Right atrium auricular region (tissue), 2 donors: ENCODE measurements around the gene SAFB. TPM values are rescaled to one million over a fixed set of nuclear protein-coding genes. Genes with fewer than 3 reads are reported as not detected.

Source experiments
- DNase-seq: peaks from one replicate; pipeline ENCODE4 v3.0.0-alpha.2; 2019; ENCODE audit warnings: low spot score
- H3K27ac ChIP-seq, 2 donors: fragments of 200-600 bp; sonication (generic); 1 replicate in 1 of 2; 2 replicates in 1 of 2; pipeline ENCODE4 v1.5.1; 2016 to 2019
- H3K27me3 ChIP-seq, 2 donors: fragments of 200-600 bp; sonication (generic); one replicate each; pipeline versions ENCODE4 v1.5.1 to v1.6.0; 2017 to 2019
- H3K36me3 ChIP-seq: fragments of 200-600 bp; sonication (generic); one replicate; pipeline ENCODE4 v1.5.1; 2016
- H3K4me1 ChIP-seq, 2 donors: fragments of 200-600 bp; sonication (generic); one replicate each; pipeline versions ENCODE4 v1.5.1 to v1.6.0; 2017 to 2019
- H3K4me3 ChIP-seq, 2 donors: fragments of 200-600 bp; sonication (generic); 1 replicate in 1 of 2; 2 replicates in 1 of 2; pipeline ENCODE4 v1.5.1; 2017 to 2019; ENCODE audit warnings: mild to moderate bottlenecking in 1 of 2, moderate library complexity in 1 of 2
- H3K9me3 ChIP-seq, 2 donors: fragments of 200-600 bp; sonication (generic); one replicate each; pipeline ENCODE4 v1.5.1; 2019
- total RNA-seq, 2 donors: library from RNA; depleted of rRNA; stranded (reverse); fragments of >200 nt; gene quantifications; one replicate each; pipeline ENCODE4 v1.1.0, GENCODE V29; 2016
- TF ChIP-seq, protein P1 (sequence below), 2 donors: fragments of 200-600 bp; sonication (generic); IDR thresholded peaks; one replicate each; pipeline ENCODE4 v1.5.1; 2019; ENCODE audit warnings: antibody characterized with exemption in 2 of 2

The SAFB gene
- total RNA-seq, 2 donors from 2014 or later, result 31.9 to 32.7 TPM

DNA sequence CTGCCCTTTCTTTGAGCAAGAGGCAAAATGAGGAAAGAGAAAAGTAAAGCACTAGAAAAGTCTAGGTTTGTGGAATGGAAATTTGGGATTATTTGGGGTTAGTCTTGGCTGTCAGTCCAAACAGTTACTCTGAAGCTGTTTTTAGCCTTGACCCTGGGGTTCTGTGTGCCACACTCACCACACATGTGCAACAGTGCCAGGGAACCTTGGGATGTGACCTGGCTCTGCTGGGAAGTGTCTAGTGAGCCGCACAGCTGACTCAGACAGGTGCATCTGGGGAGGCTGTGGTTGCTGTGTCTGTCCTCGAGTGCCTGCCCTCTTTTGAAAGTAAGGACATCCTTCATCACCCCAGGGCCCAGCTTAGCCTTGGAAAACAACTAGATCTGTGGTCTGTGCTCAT, 41.6 kb downstream of the SAFB start:
- H3K27me3 ChIP-seq, result no peaks in the 10 kb centered on the region
- H3K4me1 ChIP-seq, result no peaks in the 10 kb centered on the region
- no peak overlapping the region for H3K27ac ChIP-seq
- DNase-seq, result no peak
- H3K36me3 ChIP-seq, result peaks cover 95% of the 10 kb centered on the region
- H3K4me3 ChIP-seq, result no peak overlapping the region
- H3K9me3 ChIP-seq, result no peaks in the 10 kb centered on the region
- TF ChIP-seq, protein P1, sequence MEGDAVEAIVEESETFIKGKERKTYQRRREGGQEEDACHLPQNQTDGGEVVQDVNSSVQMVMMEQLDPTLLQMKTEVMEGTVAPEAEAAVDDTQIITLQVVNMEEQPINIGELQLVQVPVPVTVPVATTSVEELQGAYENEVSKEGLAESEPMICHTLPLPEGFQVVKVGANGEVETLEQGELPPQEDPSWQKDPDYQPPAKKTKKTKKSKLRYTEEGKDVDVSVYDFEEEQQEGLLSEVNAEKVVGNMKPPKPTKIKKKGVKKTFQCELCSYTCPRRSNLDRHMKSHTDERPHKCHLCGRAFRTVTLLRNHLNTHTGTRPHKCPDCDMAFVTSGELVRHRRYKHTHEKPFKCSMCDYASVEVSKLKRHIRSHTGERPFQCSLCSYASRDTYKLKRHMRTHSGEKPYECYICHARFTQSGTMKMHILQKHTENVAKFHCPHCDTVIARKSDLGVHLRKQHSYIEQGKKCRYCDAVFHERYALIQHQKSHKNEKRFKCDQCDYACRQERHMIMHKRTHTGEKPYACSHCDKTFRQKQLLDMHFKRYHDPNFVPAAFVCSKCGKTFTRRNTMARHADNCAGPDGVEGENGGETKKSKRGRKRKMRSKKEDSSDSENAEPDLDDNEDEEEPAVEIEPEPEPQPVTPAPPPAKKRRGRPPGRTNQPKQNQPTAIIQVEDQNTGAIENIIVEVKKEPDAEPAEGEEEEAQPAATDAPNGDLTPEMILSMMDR (IDR thresholded peaks at IDR 0.05), result no peak

DNA sequence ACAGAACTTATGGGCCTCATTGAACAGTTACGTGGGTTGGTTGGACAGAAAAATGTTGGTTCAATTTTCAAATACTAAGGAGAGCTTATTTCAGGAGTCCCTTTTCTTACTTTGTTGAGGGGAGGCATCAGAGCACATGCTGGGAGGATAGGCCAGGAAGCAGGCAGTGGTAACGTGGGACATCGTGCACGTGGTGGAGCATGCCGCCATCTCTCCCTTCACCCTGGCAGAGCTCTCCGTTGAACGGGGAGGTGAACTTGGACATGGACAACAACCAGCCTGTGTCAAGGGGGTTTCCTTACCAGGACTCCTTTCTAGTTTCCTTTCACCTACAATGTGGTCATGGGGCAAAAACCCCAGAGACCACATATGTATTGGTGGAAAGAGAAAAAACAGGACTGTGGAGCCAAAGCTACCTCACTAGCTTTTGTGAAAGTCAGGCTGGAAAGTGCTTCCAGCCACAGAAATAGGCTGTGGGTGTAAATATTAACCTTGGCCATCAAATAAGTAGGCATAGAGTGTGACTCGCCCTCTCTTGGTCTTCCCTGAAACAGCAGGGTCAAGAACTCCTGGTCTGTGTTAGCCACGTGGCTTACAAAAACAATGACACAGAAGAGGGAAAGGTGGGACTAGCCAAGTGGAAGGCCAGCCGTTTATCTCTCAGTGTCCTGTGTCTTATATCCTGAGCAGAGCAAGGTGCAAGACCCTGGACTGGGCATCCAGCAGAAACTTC, 43.1 kb downstream of the SAFB start:
- H3K27ac ChIP-seq, result no peak overlapping the region
- TF ChIP-seq, protein P1 (IDR thresholded peaks at IDR 0.05), result no peak
- H3K4me3 ChIP-seq, result no peak overlapping the region
- no peaks in the 10 kb centered on the region for H3K9me3 ChIP-seq
- no peaks in the 10 kb centered on the region for H3K4me1 ChIP-seq
- H3K27me3 ChIP-seq, result no peaks in the 10 kb centered on the region
- no peak for DNase-seq
- peaks cover 85% of the 10 kb centered on the region for H3K36me3 ChIP-seq

DNA sequence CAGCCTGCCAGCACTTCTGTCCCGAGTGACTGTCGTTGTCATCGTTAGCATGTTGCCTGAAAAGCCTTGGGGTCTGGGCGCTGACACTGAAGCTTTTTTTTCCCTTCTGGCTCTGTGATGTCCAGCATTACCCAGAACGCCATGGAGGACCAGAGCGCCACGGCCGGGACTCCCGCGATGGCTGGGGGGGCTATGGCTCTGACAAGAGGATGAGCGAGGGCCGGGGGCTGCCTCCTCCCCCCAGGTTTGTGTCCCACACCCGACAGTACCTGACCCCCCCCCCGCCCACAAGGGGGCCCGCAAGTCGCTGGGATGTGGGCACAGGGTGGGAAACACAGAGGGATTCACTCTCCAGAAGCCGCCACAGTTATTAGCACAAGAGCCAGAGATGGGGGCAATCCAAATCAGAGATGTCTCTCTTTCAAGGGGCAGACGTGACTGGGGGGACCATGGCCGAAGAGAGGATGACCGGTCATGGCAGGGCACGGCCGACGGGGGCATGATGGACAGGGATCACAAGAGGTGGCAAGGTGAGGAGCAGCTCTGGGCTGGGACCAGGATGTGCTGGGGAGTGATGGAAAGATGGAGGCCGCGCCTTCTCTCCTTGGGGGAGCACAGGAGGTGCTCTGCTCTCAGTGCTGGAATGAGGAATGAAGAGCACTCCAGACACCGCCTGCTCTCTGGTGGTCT, 44.2 kb downstream of the SAFB start:
- Histone ChIP-seq H3K27me3 (no peaks in the 10 kb centered on the region), H3K4me3 (no peak overlapping the region), H3K36me3 (peaks cover 78% of the 10 kb centered on the region), H3K9me3 (no peaks in the 10 kb centered on the region), H3K4me1 (no peaks in the 10 kb centered on the region), H3K27ac (no peak overlapping the region)
- TF ChIP-seq, protein P1 (IDR thresholded peaks at IDR 0.05), result no peak
- no peak for DNase-seq

DNA sequence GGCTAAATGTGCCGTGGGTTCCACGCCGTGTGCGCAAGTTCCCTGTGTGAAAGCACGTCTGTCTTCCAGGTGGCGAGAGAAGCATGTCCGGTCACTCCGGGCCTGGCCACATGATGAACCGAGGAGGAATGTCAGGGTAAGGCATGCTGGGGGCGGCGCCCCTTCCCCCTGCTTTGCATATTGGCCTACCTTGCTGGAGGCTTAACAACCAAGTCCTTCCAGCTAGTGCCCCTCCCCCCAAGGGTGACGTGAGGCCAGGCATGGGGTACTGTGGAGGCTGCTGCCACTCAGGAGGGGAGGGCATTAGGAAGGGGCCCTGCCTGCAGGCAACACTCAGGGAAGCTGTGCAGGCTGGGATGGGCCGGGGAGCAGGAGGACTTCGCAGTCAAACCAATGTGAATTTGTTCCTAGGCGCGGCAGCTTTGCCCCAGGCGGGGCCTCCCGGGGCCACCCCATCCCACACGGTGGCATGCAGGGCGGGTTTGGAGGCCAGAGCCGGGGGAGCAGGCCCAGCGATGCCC, 44.9 kb downstream of the SAFB start:
- Histone ChIP-seq H3K27me3 (no peaks in the 10 kb centered on the region), H3K36me3 (peaks cover 71% of the 10 kb centered on the region), H3K4me3 (no peak overlapping the region), H3K9me3 (no peaks in the 10 kb centered on the region), H3K4me1 (no peaks in the 10 kb centered on the region), H3K27ac (no peak overlapping the region)
- DNase-seq, result no peak
- TF ChIP-seq, protein P1 (IDR thresholded peaks at IDR 0.05), result no peak

DNA sequence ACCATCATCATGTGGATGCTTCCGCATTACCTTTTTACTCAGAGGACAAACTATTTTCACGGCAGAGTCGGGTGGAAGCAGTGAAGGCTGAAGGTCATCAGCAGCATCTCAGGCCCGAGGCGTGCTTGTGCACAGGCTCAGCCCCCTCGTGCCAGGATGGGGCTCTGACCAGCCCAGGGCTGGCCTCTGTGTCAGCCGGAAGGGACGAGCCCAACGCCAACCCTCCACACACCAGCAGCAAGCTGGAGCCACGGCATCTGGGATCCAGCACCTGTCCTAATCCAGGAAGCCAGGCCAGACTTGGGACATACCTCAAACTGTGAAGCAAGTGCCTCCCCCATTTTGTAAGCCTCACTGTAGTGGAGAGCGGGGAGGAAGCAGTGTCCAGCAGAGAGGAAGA, 46.3 kb downstream of the SAFB start:
- DNase-seq, result no peak
- no peak overlapping the region for H3K4me3 ChIP-seq
- H3K4me1 ChIP-seq, result no peaks in the 10 kb centered on the region
- TF ChIP-seq, protein P1 (IDR thresholded peaks at IDR 0.05), result no peak
- peaks cover 57% of the 10 kb centered on the region for H3K36me3 ChIP-seq
- no peaks in the 10 kb centered on the region for H3K9me3 ChIP-seq
- no peaks in the 10 kb centered on the region for H3K27me3 ChIP-seq
- no peak overlapping the region for H3K27ac ChIP-seq
